ENCODE results near the gene LOC128125822.

DNA sequence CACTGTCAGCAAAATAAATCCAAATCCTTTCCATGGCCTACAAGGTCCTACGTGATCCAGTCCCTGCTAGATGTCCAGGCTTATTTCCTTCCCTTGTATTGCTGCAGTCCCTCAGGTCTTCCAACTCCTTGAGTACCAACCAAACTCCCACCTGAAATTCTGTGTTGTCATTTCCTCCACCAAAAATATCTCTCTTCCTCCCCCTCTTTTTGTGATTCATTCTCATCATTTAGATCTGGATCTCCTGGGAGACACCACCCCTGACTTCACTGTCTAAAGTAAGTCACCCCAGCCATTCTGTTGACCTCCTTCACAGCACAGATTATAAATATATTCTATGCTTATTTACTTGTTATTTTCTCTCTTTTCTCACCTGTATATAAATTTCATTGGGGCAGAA is 9.0 kb upstream of the LOC128125822 start:
- no peak for TF ChIP-seq CTCF (IDR thresholded peaks at IDR 0.05; ENCODE audit: low read depth, low read length)
- no peak for TF ChIP-seq EZH2phosphoT487 (IDR thresholded peaks at IDR 0.05; ENCODE audit: low read depth)
